ENCODE results near the gene HLA-DRB5.

DNA sequence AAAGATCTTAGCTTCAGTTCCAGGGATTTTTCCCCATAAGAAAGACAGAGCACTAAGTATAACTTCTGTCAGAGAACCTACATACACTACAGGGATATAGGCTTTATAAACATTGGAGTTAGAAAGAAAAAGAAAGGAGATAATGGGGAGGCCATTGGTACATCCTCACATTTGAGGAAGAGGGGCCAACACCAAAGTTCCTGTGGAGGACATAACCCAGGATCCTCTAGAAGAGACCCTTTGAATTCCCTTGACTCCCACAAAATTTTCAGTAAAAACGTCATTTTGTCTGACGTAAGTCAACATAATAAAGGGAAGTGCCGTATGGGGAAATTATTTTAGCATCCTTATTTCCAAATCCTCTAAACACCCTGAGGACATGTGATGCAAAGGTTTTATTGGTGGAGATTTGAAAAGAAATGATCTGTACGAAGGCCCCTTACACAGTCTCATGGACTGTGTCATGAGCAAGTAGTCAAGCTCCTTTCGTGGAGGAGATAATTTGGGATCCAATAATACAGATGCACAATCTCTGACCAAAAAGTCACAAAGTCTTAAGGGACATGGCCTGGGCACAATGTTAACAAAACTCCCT, 57.2 kb downstream of the HLA-DRB5 start:
- TF ChIP-seq EZH2 (IDR thresholded peaks at IDR 0.05; ENCODE audit: low read length) = no peak
- TF ChIP-seq, protein P1, sequence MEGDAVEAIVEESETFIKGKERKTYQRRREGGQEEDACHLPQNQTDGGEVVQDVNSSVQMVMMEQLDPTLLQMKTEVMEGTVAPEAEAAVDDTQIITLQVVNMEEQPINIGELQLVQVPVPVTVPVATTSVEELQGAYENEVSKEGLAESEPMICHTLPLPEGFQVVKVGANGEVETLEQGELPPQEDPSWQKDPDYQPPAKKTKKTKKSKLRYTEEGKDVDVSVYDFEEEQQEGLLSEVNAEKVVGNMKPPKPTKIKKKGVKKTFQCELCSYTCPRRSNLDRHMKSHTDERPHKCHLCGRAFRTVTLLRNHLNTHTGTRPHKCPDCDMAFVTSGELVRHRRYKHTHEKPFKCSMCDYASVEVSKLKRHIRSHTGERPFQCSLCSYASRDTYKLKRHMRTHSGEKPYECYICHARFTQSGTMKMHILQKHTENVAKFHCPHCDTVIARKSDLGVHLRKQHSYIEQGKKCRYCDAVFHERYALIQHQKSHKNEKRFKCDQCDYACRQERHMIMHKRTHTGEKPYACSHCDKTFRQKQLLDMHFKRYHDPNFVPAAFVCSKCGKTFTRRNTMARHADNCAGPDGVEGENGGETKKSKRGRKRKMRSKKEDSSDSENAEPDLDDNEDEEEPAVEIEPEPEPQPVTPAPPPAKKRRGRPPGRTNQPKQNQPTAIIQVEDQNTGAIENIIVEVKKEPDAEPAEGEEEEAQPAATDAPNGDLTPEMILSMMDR (optimal IDR thresholded peaks at IDR 0.05 in 1 of 3, IDR thresholded peaks at IDR 0.05 in 1 of 3, conservative IDR thresholded peaks at IDR 0.05 in 1 of 3; ENCODE audit: extremely low read depth in 1 of 3, insufficient read depth in 2 of 3, low read length in 3 of 3) = no peak
